Stimulated activated CD4-positive, alpha-beta T cell treated with anti-CD3 and anti-CD28 coated beads, Interleukin-15, amount 100 ng/mL, for 48 hours (primary cell): Measurements from ENCODE around the gene HPSE2.

Experiments
- DNase-seq, 2 donors: peaks; one replicate each; pipeline ENCODE4 v3.0.0-alpha.2; 2020; ENCODE audit warnings: low read depth in 2 of 2

The HPSE2 gene

DNA sequence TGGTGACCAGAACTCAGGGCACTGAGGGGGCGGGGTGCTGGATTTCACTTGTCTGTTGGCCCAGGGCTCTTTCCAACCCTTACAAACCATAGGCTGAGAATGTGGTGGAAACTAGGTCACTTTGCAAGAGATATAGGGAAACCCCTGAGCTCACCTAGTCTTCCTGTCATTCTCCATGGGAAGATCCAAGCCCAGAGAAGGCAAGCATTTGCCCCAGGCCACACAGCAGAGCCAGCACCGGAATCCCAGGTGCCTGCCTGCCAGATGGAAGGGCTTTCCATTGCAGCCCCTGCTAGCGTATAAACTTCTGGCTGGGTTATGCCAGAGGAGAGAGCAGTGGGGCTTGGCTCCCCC lies 821.1 kb downstream of the HPSE2 start:
- no peak for DNase-seq

DNA sequence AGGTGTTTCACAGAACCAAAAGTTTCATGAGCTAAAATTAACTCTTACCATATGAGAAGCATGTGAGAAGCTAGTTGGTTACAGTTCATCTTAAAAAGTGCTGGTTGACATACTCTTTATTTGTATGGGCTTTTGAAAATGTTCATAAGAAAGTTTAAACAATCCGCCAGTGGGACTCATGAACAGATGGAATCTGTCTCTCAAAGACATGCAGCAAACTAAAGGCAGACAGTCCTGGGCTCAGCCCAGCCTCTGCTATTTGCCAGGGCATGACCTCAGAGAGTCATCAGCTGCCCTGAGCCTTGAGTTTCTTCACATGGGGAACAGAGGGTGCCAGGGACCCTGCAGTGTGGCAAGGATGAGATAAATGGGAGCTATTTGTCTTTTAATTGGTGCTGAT lies 823.9 kb downstream of the HPSE2 start:
- no peak for DNase-seq

DNA sequence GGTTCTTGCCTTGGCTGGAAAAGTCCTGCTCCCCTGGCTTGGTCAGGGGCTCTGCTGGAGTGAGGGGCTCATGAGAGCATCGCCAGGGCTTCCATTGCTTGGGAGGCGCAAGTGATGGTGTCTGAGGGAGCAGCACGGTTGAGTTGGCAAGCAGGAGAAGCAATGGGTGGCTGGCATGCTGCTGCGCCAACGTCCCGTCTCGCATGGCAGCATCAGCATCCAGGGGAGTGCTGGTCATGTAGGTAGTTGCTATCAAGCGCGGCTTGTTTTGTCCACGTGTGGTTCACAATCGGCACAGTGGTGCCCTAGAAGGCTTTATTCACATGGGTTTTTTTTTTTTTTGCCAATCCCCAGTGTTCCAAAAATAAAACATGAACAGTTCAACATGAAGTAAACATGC lies 824.5 kb downstream of the HPSE2 start:
- no peak for DNase-seq

DNA sequence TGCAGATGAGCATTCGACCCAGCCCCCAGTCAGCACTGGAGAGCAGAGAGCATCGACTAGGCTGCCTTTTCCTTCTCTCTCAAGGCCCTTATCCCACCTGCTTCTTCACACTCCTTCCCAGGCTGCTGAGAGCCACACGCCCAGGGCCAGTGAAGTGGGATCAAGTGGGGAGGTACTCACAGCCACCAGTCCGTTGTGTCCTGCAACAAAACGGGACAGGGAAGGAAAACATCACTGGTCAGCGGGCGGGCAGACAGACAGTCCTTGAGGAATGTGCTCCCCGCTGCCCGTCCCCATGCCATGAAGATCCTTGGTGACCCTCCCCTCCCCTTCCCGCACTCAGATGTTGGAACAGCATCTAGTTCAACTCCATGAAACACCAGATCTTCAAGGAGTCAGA lies 824.9 kb downstream of the HPSE2 start:
- no peak for DNase-seq

DNA sequence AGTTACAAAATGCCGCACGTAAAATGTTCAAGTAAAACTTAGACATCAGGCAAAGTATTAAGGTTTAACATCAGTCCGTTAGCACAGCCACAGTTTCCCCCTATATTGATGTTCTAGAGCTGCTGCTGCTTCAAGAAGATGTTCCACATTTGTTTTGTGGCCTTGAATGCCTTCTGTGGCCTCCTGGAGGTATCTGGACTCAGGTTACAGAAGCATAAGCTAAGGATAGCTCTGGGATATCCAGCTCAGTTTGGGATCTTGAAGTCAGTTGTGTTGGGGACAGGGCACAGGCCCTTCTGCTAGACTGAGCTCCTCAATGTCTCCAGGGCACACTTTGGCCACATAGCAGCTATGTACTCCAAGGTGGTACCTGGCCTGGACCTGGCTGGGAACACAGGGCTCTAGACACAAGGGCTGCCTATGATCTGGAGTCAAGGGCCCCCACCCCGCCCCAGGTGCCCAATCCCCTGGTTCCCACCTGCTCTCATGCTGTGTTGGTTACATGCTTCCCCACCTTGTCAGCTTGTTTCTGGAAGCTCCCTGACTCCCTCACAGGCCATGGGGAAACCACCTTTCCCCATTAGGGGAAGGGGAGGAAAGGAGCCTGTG lies 825.4 kb downstream of the HPSE2 start:
- DNase-seq: no peak

DNA sequence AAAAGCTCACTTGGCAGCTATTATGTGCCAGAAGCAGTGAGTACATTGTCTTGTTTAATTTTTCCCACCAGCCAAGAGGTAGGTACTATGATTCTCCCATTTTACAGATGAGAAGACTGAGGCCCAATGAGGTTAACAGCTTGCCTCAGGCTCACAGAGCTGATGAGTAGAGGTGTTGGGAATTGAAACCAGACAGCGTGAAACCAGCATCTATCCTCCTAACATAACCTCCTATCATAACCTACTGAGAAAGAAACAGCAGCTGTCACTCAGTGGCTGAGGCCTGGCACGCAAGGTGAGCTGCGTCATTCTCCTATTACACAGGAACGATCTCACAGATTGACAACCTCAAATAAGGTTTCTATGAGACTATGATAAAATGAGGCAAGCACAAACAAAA lies 826.9 kb downstream of the HPSE2 start:
- no peak for DNase-seq

DNA sequence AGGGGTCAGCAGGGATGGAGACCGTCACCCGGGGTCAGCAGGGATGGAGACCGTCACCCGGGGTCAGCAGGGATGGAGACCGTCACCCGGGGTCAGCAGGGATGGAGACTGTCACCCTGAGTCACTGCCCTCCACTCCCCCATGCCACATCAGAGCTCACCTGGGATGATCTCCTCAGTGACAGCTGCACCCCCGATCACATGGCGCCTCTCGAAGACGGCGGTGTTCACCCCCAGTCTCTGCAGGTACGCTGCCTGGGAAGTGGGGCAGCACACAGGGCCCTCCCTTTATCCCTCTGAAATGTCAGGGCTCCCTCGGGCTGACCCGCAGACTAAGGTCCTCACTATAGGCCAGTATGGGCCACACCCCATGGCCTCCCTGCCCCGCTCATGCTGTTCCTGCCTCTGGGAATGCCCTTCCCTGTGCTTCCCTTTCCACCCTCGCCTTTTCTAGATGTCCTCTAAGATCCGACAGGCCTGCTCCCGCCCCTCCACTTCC lies 827.9 kb downstream of the HPSE2 start:
- no peak for DNase-seq
